HepG2 (cell line): Measurements from ENCODE around the gene GYG1. TPM values are rescaled to one million over a fixed set of nuclear protein-coding genes. Genes with fewer than 3 reads are reported as not detected.

Experiments used
- ATAC-seq: fragments of 200-7000 bp; cut with Tn5 transposase; 3 replicates; pipeline ENCODE4 v1.9.1; 2020; ENCODE audit warnings: mild to moderate bottlenecking, moderate library complexity
- BruUV-seq: library from RNA; stranded (reverse); fragments of 400-500 nt; replicated peaks from 2 replicates; lab custom pipeline; 2021; lab: Mats Ljungman, UMichigan
- CTCF ChIA-PET: fragments of 300-600 bp; formaldehyde crosslinking; extraction: SDS; loops from one replicate; lab custom pipeline; 2021; ENCODE audit warnings: low total read pairs, inconsistent platforms, low intra/inter-chr PET ratio; lab: Yijun Ruan, JAX
- POLR2A ChIA-PET: fragments of 350-600 bp; sonication (Branson Sonifier 250); formaldehyde crosslinking; loops from one replicate; lab custom pipeline; 2020; ENCODE audit warnings: antibody characterized with exemption, inconsistent platforms; lab: Yijun Ruan, JAX
- DNase-seq: peaks from one replicate; pipeline ENCODE4 v3.0.0-alpha.2; 2015; ENCODE audit warnings: low spot score
- FAIRE-seq: peaks from 3 replicates; lab custom pipeline; 2011; peaks lifted over from hg19 to GRCh38; lab: Jason Lieb, UNC
- H2AFZ ChIP-seq: one replicate; pipeline ENCODE4 v1.6.1; 2011; ENCODE audit warnings: low read length, inconsistent platforms
- H3K27ac ChIP-seq: fragments of 300-600 bp; 3 replicates; pipeline ENCODE4 v1.8.0; 2011; ENCODE audit warnings: mixed run types, mild to moderate bottlenecking, mixed read lengths, low read length, inconsistent platforms; ENCODE audit not compliant: insufficient read depth; ENCODE audit errors: extremely low read length
- H3K27me3 ChIP-seq, 2 experiments: fragments of 200-600 bp in 1 of 2; 2 replicates in 1 of 2; 3 replicates in 1 of 2; pipeline versions ENCODE4 v1.6.0 to v1.8.0; 2011; ENCODE audit warnings: low read length in 2 of 2, mild to moderate bottlenecking in 2 of 2, moderate library complexity in 2 of 2, inconsistent platforms in 1 of 2; ENCODE audit not compliant: insufficient read depth in 2 of 2, control insufficient read depth in 1 of 2
- H3K36me3 ChIP-seq, 2 experiments: fragments of 200-600 bp in 1 of 2; replicated peaks in 1 of 2; 2 replicates in 1 of 2; 3 replicates in 1 of 2; pipeline versions ENCODE4 v1.5.1 to v1.8.0; 2011; ENCODE audit warnings: low read length in 2 of 2, inconsistent platforms in 1 of 2; ENCODE audit not compliant: insufficient read depth in 2 of 2, control insufficient read depth in 1 of 2
- H3K4me1 ChIP-seq: 2 replicates; pipeline ENCODE4 v1.5.1; 2012; ENCODE audit warnings: low read length, inconsistent platforms; ENCODE audit not compliant: insufficient read depth
- H3K4me2 ChIP-seq: 2 replicates; pipeline ENCODE4 v1.6.0; 2011; ENCODE audit warnings: low read depth, low read length, inconsistent platforms
- H3K4me3 ChIP-seq, 3 experiments: fragments of 200-600 bp in 1 of 3; sonication (generic), shearing (Covaris generic) in 1 of 3; replicated peaks in 1 of 3; 2 replicates each; pipeline ENCODE4 v1.5.1; 2011 to 2016; ENCODE audit warnings: low read length in 3 of 3, inconsistent platforms in 2 of 3, low read depth in 2 of 3, mild to moderate bottlenecking in 2 of 3, control low read depth in 1 of 3, mixed read lengths in 1 of 3; ENCODE audit not compliant: insufficient read depth in 1 of 3
- H3K79me2 ChIP-seq: one replicate; pipeline ENCODE4 v1.6.1; 2011; ENCODE audit warnings: low read length, inconsistent platforms; ENCODE audit not compliant: insufficient read depth
- H3K9ac ChIP-seq: 2 replicates; pipeline ENCODE4 v1.6.0; 2011; ENCODE audit warnings: mild to moderate bottlenecking, low read depth, low read length, inconsistent platforms; ENCODE audit not compliant: insufficient read depth
- H3K9me3 ChIP-seq: 2 replicates; pipeline ENCODE4 v1.5.1; 2012; ENCODE audit warnings: mild to moderate bottlenecking, low read length
- H4K20me1 ChIP-seq: 2 replicates; pipeline ENCODE4 v1.6.0; 2011; ENCODE audit warnings: inconsistent platforms, mild to moderate bottlenecking, low read length, moderate library complexity; ENCODE audit not compliant: insufficient read depth
- FOXK1 ChIP-seq: sonication (generic); formaldehyde crosslinking; IDR thresholded peaks from 2 replicates; pipeline ENCODE4 v1.4.0; 2020; ENCODE audit warnings: low read depth, missing genetic modification reagents, borderline replicate concordance
- IRX3 ChIP-seq: sonication (generic); formaldehyde crosslinking; IDR thresholded peaks from 2 replicates; pipeline ENCODE4 v1.8.1; 2023; ENCODE audit warnings: mild to moderate bottlenecking, low read depth, missing genetic modification reagents, borderline replicate concordance
- NFIC ChIP-seq: IDR thresholded peaks from 2 replicates; pipeline ENCODE4 v1.6.1; 2012; ENCODE audit warnings: mild to moderate bottlenecking, low read length, inconsistent platforms
- NFKBIZ ChIP-seq: IDR thresholded peaks from 2 replicates; pipeline ENCODE4 v1.6.1; 2018; ENCODE audit warnings: missing genetic modification reagents, missing compliant biosample characterization
- ZNF292 ChIP-seq: sonication (generic); formaldehyde crosslinking; IDR thresholded peaks from 2 replicates; pipeline ENCODE4 v1.8.1; 2022; ENCODE audit warnings: mild to moderate bottlenecking, low read depth, missing genetic modification reagents, borderline replicate concordance
- ZNF317 ChIP-seq: sonication (generic); formaldehyde crosslinking; IDR thresholded peaks from 2 replicates; pipeline ENCODE4 v1.5.0; 2020; ENCODE audit warnings: mild to moderate bottlenecking, missing genetic modification reagents
- ZNF562 ChIP-seq: sonication (generic); formaldehyde crosslinking; IDR thresholded peaks from 2 replicates; pipeline ENCODE4 v1.8.0; 2022; ENCODE audit warnings: missing genetic modification reagents, borderline replicate concordance
- WGBS: methylation state at CpG from one replicate; pipeline ENCODE4 v1.1.6; 2017; ENCODE audit warnings: low lambda C conversion rate; 5-methylcytosine and 5-hydroxymethylcytosine counted together
- in situ Hi-C: cut with HindIII; loops from 2 replicates; pipeline ENCODE4 v1.10.0; 2017; ENCODE audit warnings: low pct_unique_long_range_greater_than_20kb; ENCODE audit not compliant: extremely low pct_ligation_motif_present
- intact Hi-C: fragments of 100-400 bp; cut with micrococcal nuclease; formaldehyde crosslinking; loops from one replicate; pipeline ENCODE4 v1.10.0; 2022; ENCODE audit not compliant: unreplicated experiment
- polyA plus RNA-seq, 8 experiments: library from polyadenylated mRNA; depleted of rRNA in 3 of 8; stranded (reverse) in 7 of 8; unstranded in 1 of 8; fragments of >200 nt; fragmentation: Illumina TruSeq in 4 of 8; extraction: Trizol in 4 of 8; gene quantifications; 2 replicates each; pipeline versions ENCODE4 v1.2.1 to v1.2.3, GENCODE V29; 2011 to 2016; ENCODE audit warnings: low read depth in 4 of 8, missing spikeins in 1 of 8, mixed read lengths in 1 of 8; ENCODE audit not compliant: insufficient read depth in 1 of 8
- total RNA-seq, 5 experiments: library from RNA; depleted of rRNA; stranded (reverse); fragments of >200 nt; fragmentation: Illumina TruSeq; extraction: Trizol; gene quantifications; 2 replicates each; pipeline ENCODE4 v1.2.3, GENCODE V29; 2016; ENCODE audit warnings: low read depth in 1 of 5
- TF ChIP-seq, protein P1 (sequence below): sonication (generic); formaldehyde crosslinking; IDR thresholded peaks from 2 replicates; pipeline ENCODE4 v1.4.0; 2020; ENCODE audit warnings: mild to moderate bottlenecking, low read depth, missing genetic modification reagents
- TF ChIP-seq, protein P2 (sequence below), 2 experiments: fragments of 450-650 bp in 1 of 2; sonication (generic) in 1 of 2; formaldehyde crosslinking in 1 of 2; IDR thresholded peaks; 2 replicates each; pipeline versions ENCODE4 v1.6.1 to v1.8.0; 2016 to 2022; ENCODE audit warnings: antibody characterized with exemption in 1 of 2, mild to moderate bottlenecking in 1 of 2, missing genetic modification reagents in 1 of 2
- TF ChIP-seq, protein P3 (sequence below): sonication (generic); formaldehyde crosslinking; IDR thresholded peaks from 2 replicates; pipeline ENCODE4 v1.5.0; 2020; ENCODE audit warnings: mild to moderate bottlenecking, missing genetic modification reagents
- TF ChIP-seq, protein P4 (sequence below): IDR thresholded peaks from 2 replicates; pipeline ENCODE4 v1.6.1; 2018; ENCODE audit warnings: missing genetic modification reagents

The GYG1 gene
- total and polyA plus RNA-seq, 2 of the 13 experiments (the other 11 are each of a cell fraction or from before 2014, with no cell fraction given) = 15.7 to 28.1 TPM

DNA sequence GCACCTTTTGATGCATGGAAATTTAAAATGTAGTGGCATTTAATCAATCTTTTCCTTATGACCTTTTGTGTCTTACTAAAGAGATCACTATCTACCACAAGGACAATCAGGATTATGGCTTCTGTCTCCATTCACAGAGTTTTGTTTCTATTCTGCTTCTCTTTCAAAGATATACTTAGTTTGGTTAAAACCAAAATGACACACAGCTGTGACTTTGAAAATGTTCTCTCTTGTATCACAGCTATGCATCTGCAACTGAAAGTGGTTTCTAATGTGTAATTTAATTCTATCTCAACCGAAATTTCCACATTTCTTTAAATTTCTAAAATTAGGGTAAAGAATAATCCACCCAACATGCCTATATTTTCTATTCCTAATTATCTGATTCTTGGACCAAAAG lies 67.3 kb downstream of the GYG1 start:
- no TSS peak for BruUV-seq
- in situ Hi-C loops = no loop called here
- Histone ChIP-seq H3K36me3 (peaks cover 0 to 33% of the 10 kb centered on the region in 2 experiments), H3K4me2 (no peak overlapping the region), H3K9me3 (no peaks in the 10 kb centered on the region), H3K4me3 (no peak overlapping the region), H3K4me1 (no peaks in the 10 kb centered on the region), H2AFZ (no peak overlapping the region), H3K27me3 (no peaks in the 10 kb centered on the region), H3K27ac (no peak overlapping the region), H3K79me2 (no peaks in the 10 kb centered on the region), H3K9ac (no peak overlapping the region), H4K20me1 (no peaks in the 10 kb centered on the region)
- ChIA-PET POLR2A (no interaction called here), CTCF (no interaction called here)
- intact Hi-C loops = no loop called here
- TF ChIP-seq, protein P1, sequence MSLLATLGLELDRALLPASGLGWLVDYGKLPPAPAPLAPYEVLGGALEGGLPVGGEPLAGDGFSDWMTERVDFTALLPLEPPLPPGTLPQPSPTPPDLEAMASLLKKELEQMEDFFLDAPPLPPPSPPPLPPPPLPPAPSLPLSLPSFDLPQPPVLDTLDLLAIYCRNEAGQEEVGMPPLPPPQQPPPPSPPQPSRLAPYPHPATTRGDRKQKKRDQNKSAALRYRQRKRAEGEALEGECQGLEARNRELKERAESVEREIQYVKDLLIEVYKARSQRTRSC (CRISPR knock-in tag) = no peak
- TF ChIP-seq ZNF562 (no peak), NFIC (no peak), ZNF317 (CRISPR knock-in tag) (no peak), IRX3 (CRISPR knock-in tag) (no peak), ZNF292 (CRISPR knock-in tag) (no peak), NFKBIZ (CRISPR knock-in tag) (no peak), FOXK1 (CRISPR knock-in tag) (no peak)
- TF ChIP-seq, protein P2, sequence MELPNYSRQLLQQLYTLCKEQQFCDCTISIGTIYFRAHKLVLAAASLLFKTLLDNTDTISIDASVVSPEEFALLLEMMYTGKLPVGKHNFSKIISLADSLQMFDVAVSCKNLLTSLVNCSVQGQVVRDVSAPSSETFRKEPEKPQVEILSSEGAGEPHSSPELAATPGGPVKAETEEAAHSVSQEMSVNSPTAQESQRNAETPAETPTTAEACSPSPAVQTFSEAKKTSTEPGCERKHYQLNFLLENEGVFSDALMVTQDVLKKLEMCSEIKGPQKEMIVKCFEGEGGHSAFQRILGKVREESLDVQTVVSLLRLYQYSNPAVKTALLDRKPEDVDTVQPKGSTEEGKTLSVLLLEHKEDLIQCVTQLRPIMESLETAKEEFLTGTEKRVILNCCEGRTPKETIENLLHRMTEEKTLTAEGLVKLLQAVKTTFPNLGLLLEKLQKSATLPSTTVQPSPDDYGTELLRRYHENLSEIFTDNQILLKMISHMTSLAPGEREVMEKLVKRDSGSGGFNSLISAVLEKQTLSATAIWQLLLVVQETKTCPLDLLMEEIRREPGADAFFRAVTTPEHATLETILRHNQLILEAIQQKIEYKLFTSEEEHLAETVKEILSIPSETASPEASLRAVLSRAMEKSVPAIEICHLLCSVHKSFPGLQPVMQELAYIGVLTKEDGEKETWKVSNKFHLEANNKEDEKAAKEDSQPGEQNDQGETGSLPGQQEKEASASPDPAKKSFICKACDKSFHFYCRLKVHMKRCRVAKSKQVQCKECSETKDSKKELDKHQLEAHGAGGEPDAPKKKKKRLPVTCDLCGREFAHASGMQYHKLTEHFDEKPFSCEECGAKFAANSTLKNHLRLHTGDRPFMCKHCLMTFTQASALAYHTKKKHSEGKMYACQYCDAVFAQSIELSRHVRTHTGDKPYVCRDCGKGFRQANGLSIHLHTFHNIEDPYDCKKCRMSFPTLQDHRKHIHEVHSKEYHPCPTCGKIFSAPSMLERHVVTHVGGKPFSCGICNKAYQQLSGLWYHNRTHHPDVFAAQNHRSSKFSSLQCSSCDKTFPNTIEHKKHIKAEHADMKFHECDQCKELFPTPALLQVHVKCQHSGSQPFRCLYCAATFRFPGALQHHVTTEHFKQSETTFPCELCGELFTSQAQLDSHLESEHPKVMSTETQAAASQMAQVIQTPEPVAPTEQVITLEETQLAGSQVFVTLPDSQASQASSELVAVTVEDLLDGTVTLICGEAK (IDR thresholded peaks at IDR 0.05) = no peak
- TF ChIP-seq, protein P2 (CRISPR knock-in tag; IDR thresholded peaks at IDR 0.05) = no peak
- TF ChIP-seq, protein P3, sequence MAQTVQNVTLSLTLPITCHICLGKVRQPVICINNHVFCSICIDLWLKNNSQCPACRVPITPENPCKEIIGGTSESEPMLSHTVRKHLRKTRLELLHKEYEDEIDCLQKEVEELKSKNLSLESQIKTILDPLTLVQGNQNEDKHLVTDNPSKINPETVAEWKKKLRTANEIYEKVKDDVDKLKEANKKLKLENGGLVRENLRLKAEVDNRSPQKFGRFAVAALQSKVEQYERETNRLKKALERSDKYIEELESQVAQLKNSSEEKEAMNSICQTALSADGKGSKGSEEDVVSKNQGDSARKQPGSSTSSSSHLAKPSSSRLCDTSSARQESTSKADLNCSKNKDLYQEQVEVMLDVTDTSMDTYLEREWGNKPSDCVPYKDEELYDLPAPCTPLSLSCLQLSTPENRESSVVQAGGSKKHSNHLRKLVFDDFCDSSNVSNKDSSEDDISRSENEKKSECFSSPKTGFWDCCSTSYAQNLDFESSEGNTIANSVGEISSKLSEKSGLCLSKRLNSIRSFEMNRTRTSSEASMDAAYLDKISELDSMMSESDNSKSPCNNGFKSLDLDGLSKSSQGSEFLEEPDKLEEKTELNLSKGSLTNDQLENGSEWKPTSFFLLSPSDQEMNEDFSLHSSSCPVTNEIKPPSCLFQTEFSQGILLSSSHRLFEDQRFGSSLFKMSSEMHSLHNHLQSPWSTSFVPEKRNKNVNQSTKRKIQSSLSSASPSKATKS = no peak
- TF ChIP-seq, protein P4, sequence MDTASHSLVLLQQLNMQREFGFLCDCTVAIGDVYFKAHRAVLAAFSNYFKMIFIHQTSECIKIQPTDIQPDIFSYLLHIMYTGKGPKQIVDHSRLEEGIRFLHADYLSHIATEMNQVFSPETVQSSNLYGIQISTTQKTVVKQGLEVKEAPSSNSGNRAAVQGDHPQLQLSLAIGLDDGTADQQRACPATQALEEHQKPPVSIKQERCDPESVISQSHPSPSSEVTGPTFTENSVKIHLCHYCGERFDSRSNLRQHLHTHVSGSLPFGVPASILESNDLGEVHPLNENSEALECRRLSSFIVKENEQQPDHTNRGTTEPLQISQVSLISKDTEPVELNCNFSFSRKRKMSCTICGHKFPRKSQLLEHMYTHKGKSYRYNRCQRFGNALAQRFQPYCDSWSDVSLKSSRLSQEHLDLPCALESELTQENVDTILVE = no peak
- 80% methylated on average over 1 of the region's 1 CpG for WGBS
- DNase-seq (no peak), ATAC-seq (no peak), FAIRE-seq (no peak)
